Psoas muscle (tissue), 8 donors: ENCODE measurements around the gene FBXO3. TPM values are rescaled to one million over a fixed set of nuclear protein-coding genes. Genes with fewer than 3 reads are reported as not detected.

Source experiments
- ATAC-seq, 4 donors: fragments of 200-7000 bp; cut with Tn5 transposase; one replicate each; pipeline ENCODE4 v1.9.1; 2020; ENCODE audit warnings: moderate library complexity in 3 of 4, mild to moderate bottlenecking in 2 of 4
- DNase-seq, 2 donors: peaks; one replicate each; pipeline ENCODE4 v3.0.0-alpha.2; 2020
- H3K27ac ChIP-seq: fragments of 200-600 bp; one replicate; pipeline ENCODE4 v1.8.0; 2022
- H3K27me3 ChIP-seq, 3 donors: fragments of 200-600 bp in 1 of 3; one replicate each; pipeline versions ENCODE4 v1.6.1 to v1.8.0; 2013 to 2022; ENCODE audit warnings: low read length in 2 of 3, mild to moderate bottlenecking in 2 of 3, moderate library complexity in 1 of 3; ENCODE audit not compliant: insufficient read depth in 3 of 3
- H3K36me3 ChIP-seq, 2 donors: fragments of 200-600 bp in 1 of 2; one replicate each; pipeline versions ENCODE4 v1.6.1 to v1.8.0; 2013 to 2022; ENCODE audit warnings: low read depth in 1 of 2, mild to moderate bottlenecking in 1 of 2, moderate library complexity in 1 of 2; ENCODE audit not compliant: insufficient read depth in 1 of 2
- H3K4me1 ChIP-seq: fragments of 200-600 bp; one replicate; pipeline ENCODE4 v1.8.0; 2022
- H3K4me3 ChIP-seq: fragments of 200-600 bp; one replicate; pipeline ENCODE4 v1.8.0; 2022; ENCODE audit warnings: mild to moderate bottlenecking
- H3K9me3 ChIP-seq: fragments of 200-600 bp; one replicate; pipeline ENCODE4 v1.8.0; 2022
- CTCF ChIP-seq: fragments of 200-600 bp; IDR thresholded peaks from one replicate; pipeline ENCODE4 v1.8.0; 2022; ENCODE audit warnings: antibody characterized with exemption
- WGBS, 3 donors: extraction: QIAGEN DNeasy Blood & Tissue Kit; methylation state at CpG; one replicate each; pipeline versions ENCODE4 v1.1.6 to v1.1.7; 2013; 5-methylcytosine and 5-hydroxymethylcytosine counted together
- intact Hi-C, 2 donors: fragments of 100-400 bp; cut with DNase I; formaldehyde crosslinking; loops; one replicate each; pipeline versions ENCODE4 v1.11.0 to v1.14.2; 2022
- polyA plus RNA-seq, 3 donors: library from polyadenylated mRNA; stranded (reverse); fragments of 200-250 nt; gene quantifications; one replicate each; pipeline ENCODE4 v1.2.3, GENCODE V29; 2013
- total RNA-seq, 4 donors: library from RNA; stranded (reverse); fragmentation: NEBNext Ultra II Directional in 2 of 4; extraction: Animal tissue kit (Norgen Biotek cat#: 25700) in 2 of 4; gene quantifications; one replicate each; pipeline versions ENCODE4 v1.2.1 to v1.2.4, GENCODE V29; 2021 to 2023
- donor health status: healthy with polysubstance abuse.
- donor health status: DM: no; HTN: no; CAD: no; lungs with moderate emphysema.
- donor health status: Bipolar disorder and iron deficiency.
- donor health status: healthy.
- donor health status: DM: yes; HTN: yes; CAD: no.
- donor health status: DM: no; HTN: no; CAD: no.
- donor health status: DM: no; HTN: no; CAD: no.
- donor health status: DM: yes; HTN: yes; CAD: no.

The FBXO3 gene
- total and polyA plus RNA-seq, 7 donors, result 13.4 to 52.6 (median 36.7) TPM

GRCh38 chr11:33706966-33707365, 67.4 kb downstream of the FBXO3 start:
- peaks cover 77% of the 10 kb centered on the region for H3K4me1 ChIP-seq
- no peak for TF ChIP-seq CTCF
- intact Hi-C loops, result no loop called here
- H3K27ac ChIP-seq, result peak overlapping the region; percentile 68
- no peak overlapping the region for H3K4me3 ChIP-seq
- no peaks in the 10 kb centered on the region for H3K9me3 ChIP-seq
- 54 to 59% (median 54%) methylated on average over 2 of the region's 2 CpGs for WGBS, 3 donors
- H3K27me3 ChIP-seq, result no peaks in the 10 kb centered on the region
- DNase-seq, result no peak
- ATAC-seq, result no peak
- peaks cover 18 to 59% of the 10 kb centered on the region in 2 donors for H3K36me3 ChIP-seq

GRCh38 chr11:33706546-33706945, 67.8 kb downstream of the FBXO3 start:
- H3K27me3 ChIP-seq, result no peaks in the 10 kb centered on the region
- DNase-seq (no peak), ATAC-seq (no peak)
- no peaks in the 10 kb centered on the region for H3K9me3 ChIP-seq
- H3K4me1 ChIP-seq, result peaks cover 81% of the 10 kb centered on the region
- intact Hi-C loops, result no loop called here
- no peak for TF ChIP-seq CTCF
- peak overlapping the region; percentile 68 for H3K27ac ChIP-seq
- WGBS, 3 donors, result 48 to 58% (median 53%) methylated on average over 2 of the region's 2 CpGs
- H3K4me3 ChIP-seq, result no peak overlapping the region
- peaks cover 18 to 55% of the 10 kb centered on the region in 2 donors for H3K36me3 ChIP-seq

GRCh38 chr11:33704240-33705002, 69.9 kb downstream of the FBXO3 start:
- DNase-seq, result no peak
- no peak for TF ChIP-seq CTCF
- peak overlapping the region; percentile 83 for H3K27ac ChIP-seq
- peaks cover 6 to 34% of the 10 kb centered on the region in 2 donors for H3K36me3 ChIP-seq
- intact Hi-C loops, result loop anchor here (5.0 kb wide), 1 partner anchor 33 kb away; the partner anchor contains the start of gene CD59 (in 2 of the 2)
- ATAC-seq, result no peak
- peaks cover 85% of the 10 kb centered on the region for H3K4me1 ChIP-seq
- no peak overlapping the region for H3K4me3 ChIP-seq
- no peaks in the 10 kb centered on the region for H3K27me3 ChIP-seq
- 41 to 55% (median 46%) methylated on average over 7 of the region's 7 CpGs for WGBS, 3 donors
- H3K9me3 ChIP-seq, result no peaks in the 10 kb centered on the region

- TF ChIP-seq CTCF, result no peak
- 19 to 26% (median 25%) methylated on average over 4 of the region's 4 CpGs for WGBS, 3 donors
- H3K4me3 ChIP-seq, result no peak overlapping the region
- no peaks in the 10 kb centered on the region for H3K27me3 ChIP-seq
- ATAC-seq (peak; percentile 58 to 68 (median 66)), DNase-seq (peak in 1 of 2 donors; percentile 37)
- H3K36me3 ChIP-seq, result peaks cover under 1 to 27% of the 10 kb centered on the region in 2 donors
- intact Hi-C loops, result loop anchor here (5.0 kb wide), 1 partner anchor 34 kb away; the partner anchor contains the start of gene CD59 (in 2 of the 2)
- H3K4me1 ChIP-seq, result peaks cover 78% of the 10 kb centered on the region
- H3K9me3 ChIP-seq, result no peaks in the 10 kb centered on the region
- H3K27ac ChIP-seq, result peak overlapping the region; percentile 83
Observed at GRCh38 chr11:33703788-33704187, 70.5 kb downstream of the FBXO3 start.
